PC-9 (cell line): ENCODE data around the gene AGRN. TPM values are rescaled to one million over a fixed set of nuclear protein-coding genes. Genes with fewer than 3 reads are reported as not detected.

Experiments
- BruUV-seq: library from RNA; stranded (reverse); fragments of 400-500 nt; replicated peaks from 2 replicates; lab custom pipeline; 2021; lab: Mats Ljungman, UMichigan
- CTCF ChIA-PET: fragments of 300-600 bp; sonication (Branson Sonifier 250); formaldehyde crosslinking; loops from one replicate; lab custom pipeline; 2022; ENCODE audit warnings: antibody characterized with exemption; lab: Charles Lee
- POLR2A ChIA-PET: fragments of 300-600 bp; sonication (Branson Sonifier 250); formaldehyde crosslinking; loops from one replicate; lab custom pipeline; 2022; ENCODE audit warnings: antibody characterized with exemption; ENCODE audit not compliant: unreplicated experiment; lab: Charles Lee
- DNase-seq, 2 experiments: peaks; one replicate each; pipeline versions ENCODE4 v3.0.0 to v3.0.0-alpha.2; 2015 to 2022; ENCODE audit warnings: mixed read lengths in 1 of 2
- H2AFZ ChIP-seq: fragments of 200-600 bp; sonication (generic); 2 replicates; pipeline ENCODE4 v1.8.1; 2017; ENCODE audit warnings: antibody characterized with exemption
- H3F3A ChIP-seq: fragments of 200-600 bp; sonication (generic); 2 replicates; pipeline ENCODE4 v1.8.1; 2017; ENCODE audit warnings: antibody characterized with exemption, mild to moderate bottlenecking, low read depth; ENCODE audit not compliant: insufficient read depth
- H3K27ac ChIP-seq: fragments of 200-600 bp; sonication (generic); 2 replicates; pipeline ENCODE4 v1.6.1; 2016; ENCODE audit warnings: mixed run types
- H3K27me3 ChIP-seq: fragments of 200-600 bp; sonication (generic); 2 replicates; pipeline ENCODE4 v1.6.1; 2016; ENCODE audit warnings: low read depth, mixed run types; ENCODE audit not compliant: insufficient read depth
- H3K36me3 ChIP-seq: fragments of 200-600 bp; sonication (generic); 2 replicates; pipeline ENCODE4 v1.6.1; 2016; ENCODE audit warnings: low read depth, mixed run types
- H3K4me1 ChIP-seq: fragments of 200-600 bp; sonication (generic); replicated peaks from 2 replicates; pipeline ENCODE4 v1.6.1; 2016; ENCODE audit warnings: mixed run types; ENCODE audit not compliant: insufficient read depth
- H3K4me2 ChIP-seq: fragments of 200-600 bp; sonication (generic); 2 replicates; pipeline ENCODE4 v1.6.1; 2017; ENCODE audit warnings: mixed run types
- H3K4me3 ChIP-seq: fragments of 200-600 bp; sonication (generic); 2 replicates; pipeline ENCODE4 v1.6.1; 2016; ENCODE audit warnings: mixed run types
- H3K79me2 ChIP-seq: fragments of 200-600 bp; sonication (generic); 2 replicates; pipeline ENCODE4 v1.6.1; 2017; ENCODE audit warnings: low read depth, mixed run types
- H3K9me2 ChIP-seq: fragments of 200-600 bp; sonication (generic); 2 replicates; pipeline ENCODE4 v1.8.1; 2017; ENCODE audit warnings: mild to moderate bottlenecking; ENCODE audit not compliant: insufficient read depth
- H3K9me3 ChIP-seq: fragments of 200-600 bp; sonication (generic); 2 replicates; pipeline ENCODE4 v1.8.1; 2016; ENCODE audit warnings: low read depth; ENCODE audit not compliant: insufficient read depth
- H4K20me1 ChIP-seq: fragments of 200-600 bp; sonication (generic); 2 replicates; pipeline ENCODE4 v1.8.1; 2017; ENCODE audit not compliant: insufficient read depth
- CTCF ChIP-seq: fragments of 200-600 bp; sonication (generic); conservative IDR thresholded peaks from 2 replicates; pipeline ENCODE4 v1.6.1; 2017; ENCODE audit warnings: mixed run types, antibody characterized with exemption, mild to moderate bottlenecking, moderate library complexity
- EZH2 ChIP-seq: fragments of 200-600 bp; sonication (generic); IDR thresholded peaks from 2 replicates; pipeline ENCODE4 v1.8.0; 2017; ENCODE audit warnings: antibody characterized with exemption, low read depth
- intact Hi-C: fragments of 100-400 bp; cut with micrococcal nuclease; formaldehyde crosslinking; loops from one replicate; pipeline ENCODE4 v1.10.0; 2022; ENCODE audit not compliant: unreplicated experiment
- total RNA-seq: library from RNA; stranded (reverse); gene quantifications from 2 replicates; pipeline ENCODE4 v1.2.3, GENCODE V29; 2021

The AGRN gene
- total RNA-seq, 1 experiment from 2014 or later: 278 TPM

DNA sequence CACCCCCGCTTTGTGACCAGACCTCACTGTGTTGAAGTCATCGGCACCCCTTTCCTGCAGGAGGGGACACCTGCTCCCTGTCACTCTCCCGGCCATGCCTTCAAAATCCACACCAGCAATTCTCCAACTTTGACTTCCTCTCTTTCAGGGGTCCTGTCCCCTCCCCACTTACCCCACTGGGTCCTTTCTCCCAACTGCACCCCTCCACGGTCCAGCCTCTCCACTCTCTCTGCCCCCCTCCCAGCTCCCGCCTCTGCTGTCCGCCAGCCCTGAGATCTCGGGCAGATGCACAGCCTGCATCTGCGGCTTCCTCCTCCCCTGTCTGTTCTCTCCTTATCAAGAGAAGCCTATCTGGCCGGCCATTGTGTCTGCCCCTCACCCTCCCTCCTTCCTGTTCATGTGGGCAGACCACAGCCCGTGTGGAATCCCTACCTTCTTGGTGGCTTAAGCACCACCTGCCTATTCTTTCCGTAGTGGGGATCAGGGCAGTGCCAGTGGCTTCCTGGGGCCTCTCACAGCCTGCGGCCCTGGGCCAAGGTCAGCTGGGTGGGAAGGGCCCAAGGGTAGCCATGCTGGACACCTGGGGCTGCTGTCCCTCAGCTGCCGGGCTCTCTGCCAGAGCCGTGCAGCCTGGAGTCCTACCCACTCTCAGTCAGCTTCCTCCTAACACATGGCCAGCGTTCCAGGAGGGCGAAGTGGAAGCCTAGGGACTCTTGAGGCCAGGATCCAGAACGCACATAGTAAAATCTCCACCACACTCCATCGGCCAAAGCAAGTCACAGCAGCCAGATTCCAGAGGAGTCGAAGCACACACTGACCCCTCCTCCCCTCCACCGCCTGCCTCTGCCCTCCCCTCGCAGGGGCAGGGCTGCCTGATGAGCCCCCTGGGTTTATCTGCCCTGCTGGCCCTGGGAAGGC lies 14.9 kb upstream of the AGRN start:
- TF ChIP-seq CTCF (no peak), EZH2 (no peak)
- Histone ChIP-seq H3K9me3 (no peaks in the 10 kb centered on the region), H3F3A (peaks cover 30% of the 10 kb centered on the region; the same call in 1 of the 2 replicates), H3K4me3 (no peak overlapping the region), H2AFZ (no peak overlapping the region), H3K79me2 (peaks cover 21% of the 10 kb centered on the region), H3K27me3 (no peaks in the 10 kb centered on the region), H3K36me3 (no peaks in the 10 kb centered on the region), H3K4me2 (peak overlapping the region; percentile 66; the same call in 1 of the 2 replicates), H3K4me1 (peaks cover 15% of the 10 kb centered on the region), H3K27ac (no peak overlapping the region), H4K20me1 (peaks cover 6% of the 10 kb centered on the region; the same call in 1 of the 2 replicates), H3K9me2 (no peaks in the 10 kb centered on the region)
- peak in 1 of 2 experiments; percentile 84 for DNase-seq
- intact Hi-C loops: loop anchor here (5.0 to 10.0 kb wide), 2 partner anchors 67 to 300 kb away; partner anchors contain the start of genes ACAP3, PUSL1 and RNF223
- ChIA-PET CTCF (no interaction called here), POLR2A (interaction anchor here (0.6 kb wide), 3 partner anchors 14 to 225 kb away, joined by 3 to 5 read pairs (median 4); no protein-coding TSS in a partner anchor)
- BruUV-seq: no TSS peak

GRCh38 chr1:1005774-1006304 lies 14.1 kb upstream of the AGRN start:
- H3K9me2 ChIP-seq: no peaks in the 10 kb centered on the region
- POLR2A ChIA-PET: interaction anchor here (0.6 kb wide), 1 partner anchor 58 kb away, joined by 12 read pairs; no protein-coding TSS in a partner anchor
- intact Hi-C loops: loop anchor here (10.0 kb wide), 1 partner anchor 299 kb away; the partner anchor contains the start of genes ACAP3 and PUSL1
- no peaks in the 10 kb centered on the region for H3K9me3 ChIP-seq
- peaks cover 26% of the 10 kb centered on the region; the same call in 1 of the 2 replicates for H3F3A ChIP-seq
- peak overlapping the region; percentile 23; the same call in 1 of the 2 replicates for H3K4me3 ChIP-seq
- peak overlapping the region; percentile 48 for H3K27ac ChIP-seq
- CTCF ChIA-PET: no interaction called here
- TF ChIP-seq CTCF: no peak
- no peak for TF ChIP-seq EZH2
- H4K20me1 ChIP-seq: peaks cover 6% of the 10 kb centered on the region; the same call in 1 of the 2 replicates
- no peaks in the 10 kb centered on the region for H3K27me3 ChIP-seq
- H3K79me2 ChIP-seq: peaks cover 20% of the 10 kb centered on the region
- peaks cover 15% of the 10 kb centered on the region for H3K4me1 ChIP-seq
- no TSS peak for BruUV-seq
- H2AFZ ChIP-seq: no peak overlapping the region
- H3K36me3 ChIP-seq: no peaks in the 10 kb centered on the region
- no peak for DNase-seq
- H3K4me2 ChIP-seq: peak overlapping the region; percentile 66
